CD14-positive monocyte (primary cell): ENCODE data around the gene NR1D1. TPM values are rescaled to one million over a fixed set of nuclear protein-coding genes. Genes with fewer than 3 reads are reported as not detected.

Source experiments
- DNase-seq, 3 donors: peaks; one replicate each; pipeline ENCODE4 v3.0.0-alpha.2; 2011 to 2022
- H2AFZ ChIP-seq: 2 replicates; pipeline ENCODE4 v1.6.0; 2012; ENCODE audit warnings: mild to moderate bottlenecking, low read depth, low read length, inconsistent platforms; ENCODE audit not compliant: insufficient read depth, poor library complexity, severe bottlenecking
- H3K27ac ChIP-seq, 2 donors: 1 replicate in 1 of 2; 2 replicates in 1 of 2; pipeline ENCODE4 v1.5.1; 2012 to 2013; ENCODE audit warnings: low read length in 2 of 2, control low read depth in 1 of 2, inconsistent platforms in 1 of 2, low read depth in 1 of 2, mild to moderate bottlenecking in 1 of 2
- H3K27me3 ChIP-seq, 2 donors: one replicate each; pipeline versions ENCODE4 v1.6.0 to v1.6.1; 2011 to 2013; ENCODE audit warnings: low read length in 2 of 2; ENCODE audit not compliant: control insufficient read depth in 2 of 2, insufficient read depth in 2 of 2
- H3K36me3 ChIP-seq, 2 donors: replicated peaks in 1 of 2; 1 replicate in 1 of 2; 2 replicates in 1 of 2; pipeline versions ENCODE4 v1.5.1 to v1.6.1; 2012 to 2013; ENCODE audit warnings: low read length in 2 of 2, control low read depth in 1 of 2, inconsistent platforms in 1 of 2, mild to moderate bottlenecking in 1 of 2; ENCODE audit not compliant: insufficient read depth in 2 of 2, control insufficient read depth in 1 of 2
- H3K4me1 ChIP-seq, 2 donors: 1 replicate in 1 of 2; 2 replicates in 1 of 2; pipeline versions ENCODE4 v1.5.1 to v1.6.1; 2012 to 2013; ENCODE audit warnings: low read length in 2 of 2, control low read depth in 1 of 2, inconsistent platforms in 1 of 2, mild to moderate bottlenecking in 1 of 2, moderate library complexity in 1 of 2; ENCODE audit not compliant: insufficient read depth in 2 of 2, control insufficient read depth in 1 of 2
- H3K4me2 ChIP-seq: replicated peaks from 2 replicates; pipeline ENCODE3; 2012; ENCODE audit warnings: low read length, moderate library complexity, mild to moderate bottlenecking; ENCODE audit not compliant: poor library complexity, severe bottlenecking; ENCODE audit errors: extremely low read depth
- H3K4me3 ChIP-seq, 3 experiments: fragments of 200-600 bp in 1 of 3; sonication (generic) in 1 of 3; replicated peaks in 1 of 3; 1 replicate in 2 of 3; 2 replicates in 1 of 3; pipeline ENCODE4 v1.5.1; 2011 to 2013; ENCODE audit warnings: low read length in 3 of 3, mild to moderate bottlenecking in 3 of 3, control low read depth in 2 of 3, low read depth in 2 of 3, inconsistent platforms in 1 of 3, moderate library complexity in 1 of 3
- H3K79me2 ChIP-seq: 2 replicates; pipeline ENCODE4 v1.6.0; 2012; ENCODE audit warnings: mild to moderate bottlenecking, control low read depth, inconsistent platforms, low read length, moderate library complexity; ENCODE audit not compliant: insufficient read depth
- H3K9ac ChIP-seq: 2 replicates; pipeline ENCODE4 v1.6.0; 2017; ENCODE audit warnings: low read length, mild to moderate bottlenecking; ENCODE audit not compliant: insufficient read depth, poor library complexity, severe bottlenecking
- H3K9me3 ChIP-seq, 2 donors: replicated peaks in 1 of 2; 1 replicate in 1 of 2; 2 replicates in 1 of 2; pipeline versions ENCODE4 v1.5.1 to v1.6.1; 2012 to 2013; ENCODE audit warnings: low read length in 2 of 2, control low read depth in 1 of 2; ENCODE audit not compliant: control insufficient read depth in 1 of 2, insufficient read depth in 1 of 2
- H4K20me1 ChIP-seq: 2 replicates; pipeline ENCODE4 v1.6.0; 2012; ENCODE audit warnings: mild to moderate bottlenecking, low read length, control low read depth, moderate library complexity; ENCODE audit not compliant: insufficient read depth
- H3K27ac Mint-ChIP-seq, 7 donors: one replicate each; pipeline ENCODE4 v1.8.0; 2020; ENCODE audit warnings: mild to moderate bottlenecking in 7 of 7, mixed read lengths in 7 of 7, moderate library complexity in 6 of 7, inconsistent platforms in 2 of 7
- H3K27me3 Mint-ChIP-seq, 3 donors: one replicate each; pipeline ENCODE4 v1.8.0; 2021 to 2022; ENCODE audit warnings: low read depth in 3 of 3, mild to moderate bottlenecking in 3 of 3, mixed read lengths in 3 of 3, moderate library complexity in 3 of 3, inconsistent platforms in 1 of 3
- H3K36me3 Mint-ChIP-seq, 2 donors: one replicate each; pipeline ENCODE4 v1.8.0; 2020; ENCODE audit warnings: mixed read lengths in 2 of 2, inconsistent platforms in 1 of 2, mild to moderate bottlenecking in 1 of 2
- H3K4me1 Mint-ChIP-seq: one replicate; pipeline ENCODE4 v1.8.0; 2020; ENCODE audit warnings: mild to moderate bottlenecking, mixed read lengths
- H3K4me3 Mint-ChIP-seq, 2 donors: one replicate each; pipeline ENCODE4 v1.8.0; 2020; ENCODE audit warnings: mild to moderate bottlenecking in 2 of 2, mixed read lengths in 2 of 2, moderate library complexity in 1 of 2
- H3K9me3 Mint-ChIP-seq, 7 donors: one replicate each; pipeline ENCODE4 v1.8.0; 2020 to 2022; ENCODE audit warnings: mixed read lengths in 7 of 7, mild to moderate bottlenecking in 6 of 7, moderate library complexity in 6 of 7, inconsistent platforms in 2 of 7
- CTCF ChIP-seq: fragments of 200-600 bp; IDR thresholded peaks from one replicate; pipeline ENCODE4 v1.8.0; 2022; ENCODE audit warnings: antibody characterized with exemption, mild to moderate bottlenecking
- WGBS: methylation state at CpG from one replicate; pipeline ENCODE4 v1.1.5; 2013; ENCODE audit warnings: missing lambda C conversion rate; ENCODE audit not compliant: insufficient coverage; 5-methylcytosine and 5-hydroxymethylcytosine counted together
- intact Hi-C, 2 donors: fragments of 100-400 bp; cut with micrococcal nuclease; formaldehyde crosslinking; loops; one replicate each; pipeline versions ENCODE4 v1.15.0 to v1.15.1; 2023
- polyA plus RNA-seq, 3 donors: library from polyadenylated mRNA; depleted of rRNA in 1 of 3; unstranded in 2 of 3; stranded (reverse) in 1 of 3; fragments of 300-500 nt in 2 of 3; fragments of >200 nt in 1 of 3; fragmentation: Illumina TruSeq in 2 of 3; gene quantifications; 1 replicate in 2 of 3; 2 replicates in 1 of 3; pipeline ENCODE4 v1.2.3, GENCODE V29; 2012 to 2021

Gene NR1D1
- polyA plus RNA-seq, 3 donors: 0.28 to 4.9 (median 0.31) TPM

DNA sequence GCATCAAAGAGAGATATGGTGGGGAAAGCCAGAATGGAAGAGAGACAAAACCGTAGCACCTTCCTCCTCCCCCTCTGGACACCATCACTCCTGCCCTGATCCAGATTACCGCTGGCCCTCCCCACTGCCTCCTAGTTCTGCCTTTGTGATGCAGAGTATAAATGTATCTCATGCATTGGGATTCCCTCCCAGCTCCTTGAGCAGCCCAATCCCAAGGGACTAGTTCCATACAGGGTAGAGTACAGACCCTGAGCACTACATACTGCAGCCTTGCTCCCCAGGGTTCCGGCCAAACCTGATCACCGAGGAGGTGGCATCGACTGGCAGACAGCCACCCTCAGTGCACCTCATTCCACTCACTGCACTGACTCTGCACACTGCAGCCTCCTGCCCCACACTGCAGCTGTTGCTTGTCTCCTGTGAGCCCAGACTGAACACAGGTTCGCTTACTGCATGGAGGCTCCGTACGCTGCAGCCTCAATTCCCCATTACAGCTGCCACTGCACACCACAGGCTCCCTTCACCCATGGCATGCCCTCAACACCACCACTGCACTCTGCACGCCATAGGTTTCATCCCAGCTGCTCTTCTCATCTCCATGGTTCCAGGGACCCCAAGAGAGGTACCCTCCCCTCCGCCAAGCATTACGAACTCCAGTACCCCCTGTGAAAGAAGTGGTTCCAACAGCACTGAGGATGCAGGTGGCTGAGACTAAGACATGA is 39.3 kb downstream of the NR1D1 start:
- 97% methylated on average over 9 of the region's 11 CpGs for WGBS
- H3K36me3 Mint-ChIP-seq: peaks cover 0 to 6% of the 10 kb centered on the region in 2 donors
- Histone ChIP-seq H3K27me3 (peaks cover 0 to 4% of the 10 kb centered on the region in 2 donors), H3K27ac (no peak overlapping the region), H3K4me2 (no peak overlapping the region), H3K79me2 (peaks cover 33% of the 10 kb centered on the region), H3K9me3 (no peaks in the 10 kb centered on the region), H3K4me3 (no peak overlapping the region), H4K20me1 (peaks cover 25% of the 10 kb centered on the region), H3K9ac (no peak overlapping the region), H3K4me1 (peaks cover 26 to 44% of the 10 kb centered on the region in 2 donors), H2AFZ (no peak overlapping the region), H3K36me3 (no peaks in the 10 kb centered on the region)
- intact Hi-C loops: loop anchor here (5.0 kb wide), 3 partner anchors 36 to 106 kb away; no protein-coding TSS in a partner anchor
- peak overlapping the region; percentile 15 to 34 for H3K4me3 Mint-ChIP-seq
- no peak for TF ChIP-seq CTCF
- H3K4me1 Mint-ChIP-seq: peaks cover 39% of the 10 kb centered on the region
- peaks cover 0 to 2% (median 0%) of the 10 kb centered on the region in 7 donors for H3K9me3 Mint-ChIP-seq
- H3K27ac Mint-ChIP-seq: no peak overlapping the region
- DNase-seq: no peak
- peaks cover 10 to 11% (median 11%) of the 10 kb centered on the region in 3 donors for H3K27me3 Mint-ChIP-seq

DNA sequence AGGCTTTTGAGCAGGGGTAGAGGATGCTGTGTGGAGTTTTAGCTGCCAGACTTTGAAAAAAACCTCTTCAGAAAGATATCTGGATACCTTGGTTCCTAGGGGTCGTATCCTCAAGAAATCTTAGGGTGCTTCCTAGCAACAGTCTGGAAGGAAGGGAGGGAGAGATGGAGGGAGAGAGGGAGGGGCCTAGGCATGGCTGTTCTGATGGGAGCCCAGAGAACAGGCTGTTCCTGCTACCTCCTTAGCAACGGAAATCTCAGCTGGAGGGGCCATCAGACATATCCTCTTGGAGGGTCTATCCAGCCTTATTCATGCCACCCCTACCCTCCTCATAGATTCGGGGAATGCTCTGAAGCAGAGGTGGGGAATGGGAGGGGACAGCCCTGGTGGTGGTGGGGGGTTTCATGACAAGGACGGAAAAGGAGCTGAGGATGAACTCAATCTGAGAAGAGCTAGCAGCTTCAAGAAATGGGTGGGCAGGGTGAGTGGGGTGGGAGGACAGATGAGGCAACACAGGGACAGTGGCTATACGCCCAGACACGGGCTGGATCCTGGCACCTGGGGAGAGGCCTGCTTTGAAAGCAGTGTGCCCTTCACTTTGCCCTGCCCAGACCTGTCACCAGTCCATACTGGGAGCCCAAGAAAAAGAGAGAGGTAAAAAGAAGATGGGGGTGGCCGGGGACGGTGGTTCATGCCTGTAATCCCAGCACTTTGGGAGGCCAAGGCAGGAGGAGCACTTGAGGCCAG is 40.5 kb downstream of the NR1D1 start:
- peaks cover 14% of the 10 kb centered on the region for H4K20me1 ChIP-seq
- intact Hi-C loops: loop anchor here (5.0 kb wide), 3 partner anchors 37 to 107 kb away; no protein-coding TSS in a partner anchor
- H3K4me1 ChIP-seq: peaks cover 20 to 32% of the 10 kb centered on the region in 2 donors
- Mint-ChIP-seq H3K27me3 (peaks cover 10 to 11% (median 10%) of the 10 kb centered on the region in 3 donors), H3K4me1 (peaks cover 30% of the 10 kb centered on the region), H3K9me3 (peaks cover 0 to 2% (median 0%) of the 10 kb centered on the region in 7 donors), H3K4me3 (no peak overlapping the region), H3K27ac (no peak overlapping the region), H3K36me3 (peaks cover 0 to 6% of the 10 kb centered on the region in 2 donors)
- no peak overlapping the region for H3K4me3 ChIP-seq
- H2AFZ ChIP-seq: no peak overlapping the region
- H3K79me2 ChIP-seq: peaks cover 21% of the 10 kb centered on the region
- H3K4me2 ChIP-seq: no peak overlapping the region
- peaks cover 0 to 4% of the 10 kb centered on the region in 2 donors for H3K27me3 ChIP-seq
- H3K36me3 ChIP-seq: no peaks in the 10 kb centered on the region
- no peak for DNase-seq
- no peak for TF ChIP-seq CTCF
- H3K27ac ChIP-seq: no peak overlapping the region
- H3K9me3 ChIP-seq: no peaks in the 10 kb centered on the region
- WGBS: 67% methylated on average over 3 of the region's 8 CpGs
- no peak overlapping the region for H3K9ac ChIP-seq
